Stimulated activated CD4-positive, alpha-beta T cell treated with anti-CD3 and anti-CD28 coated beads, Interleukin-2, amount 100 ng/mL, for 24 hours (primary cell): ENCODE results near the gene AK3.

Source experiments
- DNase-seq, 2 donors: peaks; one replicate each; pipeline ENCODE4 v3.0.0-alpha.2; 2020

Gene AK3

DNA sequence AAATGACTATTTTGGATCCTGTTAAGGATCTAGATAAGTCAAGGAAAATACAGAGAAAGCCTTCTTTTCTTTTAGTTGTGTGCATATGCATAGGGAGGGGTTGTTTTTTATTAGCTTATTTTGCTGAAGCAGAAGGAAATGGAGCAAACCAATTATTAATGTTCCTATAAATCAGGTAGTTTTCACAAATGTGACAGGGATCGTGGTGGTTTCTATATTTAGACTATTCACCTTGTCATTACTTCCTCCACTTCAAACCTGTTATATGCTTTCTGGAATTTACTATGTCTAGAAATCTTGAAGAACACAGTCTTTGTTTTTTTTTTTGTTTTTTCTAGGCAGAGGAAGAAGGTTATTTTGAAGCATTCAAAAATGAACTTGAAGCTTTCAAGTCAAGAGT, 39.5 kb downstream of the AK3 start:
- DNase-seq = no peak

DNA sequence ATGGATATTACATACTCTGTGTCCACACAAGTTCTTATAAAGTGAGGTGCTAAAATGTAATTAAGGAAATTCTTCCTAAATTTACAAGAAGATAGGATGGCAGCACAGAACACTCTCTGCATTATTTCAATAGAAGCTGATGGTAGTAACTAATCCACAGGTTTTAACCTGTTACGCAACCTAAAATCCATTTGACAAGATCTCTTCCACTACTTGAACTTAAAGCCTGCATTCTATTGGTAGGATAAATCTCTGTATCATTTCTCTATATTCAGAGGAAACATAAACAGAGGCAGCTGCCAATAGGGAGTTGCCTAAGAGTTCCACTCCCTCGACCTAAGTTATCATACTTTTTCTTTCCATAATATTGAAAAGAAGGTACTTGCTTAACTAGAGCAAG, 40.1 kb downstream of the AK3 start:
- no peak for DNase-seq

DNA sequence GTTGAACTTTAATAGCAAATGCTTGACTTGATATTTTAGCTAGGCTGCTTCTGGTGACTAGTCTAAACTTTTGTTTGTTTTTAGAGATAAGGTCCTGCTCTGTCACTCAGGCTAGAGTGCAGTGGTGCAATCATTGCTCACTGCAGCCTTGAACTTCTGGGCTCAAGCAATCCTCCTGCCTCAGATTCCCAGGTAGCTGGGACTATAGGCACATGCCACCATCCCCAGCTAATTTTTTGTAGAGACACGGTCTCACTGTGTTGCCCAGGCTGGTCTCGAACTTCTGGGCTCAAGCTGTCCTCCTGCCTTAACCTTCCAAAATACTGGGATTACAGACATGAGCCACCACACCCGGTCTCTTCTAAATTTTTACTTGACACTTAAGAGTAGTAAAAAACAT, 40.9 kb downstream of the AK3 start:
- DNase-seq = no peak

DNA sequence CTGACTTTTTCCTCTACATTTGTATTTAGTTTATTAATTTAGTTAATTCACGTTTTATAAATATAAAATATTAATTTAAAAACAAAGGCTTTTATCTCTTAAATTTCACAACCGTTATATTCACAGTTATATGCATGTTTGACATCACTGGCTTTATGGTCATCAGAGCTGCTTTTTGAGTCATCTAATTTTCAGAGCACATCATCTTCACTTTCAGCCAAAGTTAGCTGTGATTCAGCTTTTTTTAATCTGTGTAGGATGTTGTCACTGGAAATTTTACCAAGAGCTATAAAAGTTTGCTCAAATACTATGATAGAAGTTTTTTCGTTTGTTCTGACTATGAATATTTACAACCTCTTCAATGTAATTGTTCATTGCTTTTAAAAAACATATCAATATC, 49.2 kb downstream of the AK3 start:
- DNase-seq = no peak

DNA sequence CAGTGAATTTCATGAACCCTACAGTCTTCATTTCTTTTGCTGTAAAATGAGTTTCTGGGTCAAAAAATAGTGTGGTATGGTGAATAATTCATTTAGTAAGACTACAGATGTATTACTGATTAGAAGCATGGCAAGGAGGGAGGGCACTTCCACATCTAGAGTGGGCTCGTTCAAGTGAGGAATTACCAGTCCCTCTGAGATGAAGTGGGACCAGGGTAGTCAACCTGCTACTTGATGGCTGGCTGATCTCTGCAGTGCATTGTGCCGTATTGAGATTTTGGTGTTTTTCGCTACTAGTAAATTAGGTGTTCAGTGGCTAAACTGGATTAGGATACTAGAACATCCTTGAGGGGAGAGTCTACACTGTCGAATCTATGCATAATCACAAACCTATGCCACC, 50.9 kb downstream of the AK3 start:
- no peak for DNase-seq

DNA sequence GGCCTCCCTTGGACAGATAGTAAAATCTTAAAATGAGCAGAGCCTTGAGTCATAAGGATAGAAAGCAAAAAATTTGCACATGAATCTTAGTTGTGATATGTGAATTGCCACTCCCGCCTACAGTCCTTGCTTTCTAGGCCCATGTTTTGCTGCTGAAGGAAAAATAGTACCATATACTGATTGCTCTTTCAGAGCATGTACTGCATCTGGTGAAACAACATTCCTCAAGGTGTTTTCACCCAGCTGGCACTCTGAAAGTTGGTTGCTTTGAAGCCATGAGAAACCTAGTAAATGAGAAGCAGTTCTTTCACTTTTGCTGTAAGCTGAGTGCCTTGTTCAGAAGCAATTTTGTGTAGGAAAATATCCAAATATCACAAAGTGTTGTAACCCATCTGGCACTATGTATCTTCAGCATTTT, 51.3 kb downstream of the AK3 start:
- peak in 1 of 2 donors; percentile 39 for DNase-seq

DNA sequence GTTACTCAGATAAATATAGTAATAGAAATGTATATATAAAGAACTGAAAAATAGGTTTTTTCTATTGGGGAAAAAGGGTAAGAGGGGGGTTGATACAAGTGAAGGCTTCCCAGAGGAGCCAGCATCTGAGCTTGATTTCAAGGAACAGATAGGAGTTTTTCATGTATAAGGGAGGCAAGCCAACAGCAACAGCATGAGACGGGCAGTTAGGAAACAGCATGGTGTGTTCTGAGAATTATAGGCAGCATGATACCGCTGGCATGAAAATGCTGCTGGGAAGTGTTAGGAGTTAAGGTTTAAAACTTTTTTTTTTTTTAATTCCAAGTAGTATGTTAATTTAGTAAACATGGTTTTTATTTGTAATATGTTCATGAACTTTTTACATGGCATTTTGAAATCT, 52.0 kb downstream of the AK3 start:
- DNase-seq = no peak

DNA sequence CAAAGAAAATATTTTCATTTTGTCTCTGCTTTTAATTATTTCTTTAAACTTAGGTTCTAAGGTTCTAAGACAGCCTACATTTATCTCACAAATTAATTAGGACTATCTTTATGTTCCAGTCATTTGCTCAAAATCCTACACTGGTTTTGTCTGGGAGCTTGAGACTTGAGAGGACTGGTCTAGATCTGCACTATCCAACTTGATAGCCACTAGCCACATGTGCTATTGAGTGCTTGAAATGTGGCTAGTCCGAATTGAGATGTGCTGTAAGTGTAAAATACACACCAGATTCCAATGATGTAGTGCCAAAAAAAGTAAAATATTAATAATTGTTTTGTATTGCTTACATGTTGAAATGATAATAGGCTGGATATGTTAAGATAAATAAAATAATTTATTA, 54.4 kb downstream of the AK3 start:
- DNase-seq = no peak

DNA sequence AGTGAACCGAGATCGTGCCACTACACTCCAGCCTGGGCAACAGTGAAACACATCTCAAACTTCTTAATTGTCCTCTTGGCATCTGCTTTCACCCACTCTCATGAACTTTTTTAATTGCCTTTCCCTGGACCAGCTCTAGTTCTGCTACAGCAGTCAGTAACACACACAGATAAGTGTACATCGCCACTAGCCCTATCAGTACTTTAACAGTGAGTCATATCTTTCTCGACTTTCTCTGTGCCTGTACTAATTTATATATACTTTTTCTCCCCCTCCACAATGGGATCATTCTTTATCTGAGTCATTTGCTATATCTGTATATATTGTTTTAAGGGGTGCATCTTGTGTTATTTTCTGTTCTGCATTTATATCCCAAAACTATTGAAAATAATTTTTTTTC, 54.9 kb downstream of the AK3 start:
- no peak for DNase-seq

DNA sequence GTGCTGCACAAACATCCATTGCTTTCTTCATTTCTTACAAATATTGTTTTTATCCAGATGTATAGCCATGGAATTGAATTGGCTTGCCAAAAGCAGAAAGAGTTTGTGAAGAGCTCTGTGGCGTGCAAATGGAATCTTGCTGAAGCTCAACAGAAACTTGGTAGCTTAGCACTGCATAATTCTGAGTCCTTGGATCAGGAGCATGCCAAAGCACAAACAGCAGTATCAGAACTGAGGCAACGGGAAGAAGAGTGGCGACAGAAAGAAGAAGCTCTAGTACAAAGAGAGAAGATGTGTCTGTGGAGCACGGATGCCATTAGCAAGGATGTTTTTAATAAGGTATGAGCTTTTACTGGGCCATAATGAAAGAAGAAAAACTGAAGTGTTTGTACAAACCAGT, 56.2 kb downstream of the AK3 start:
- DNase-seq = no peak

DNA sequence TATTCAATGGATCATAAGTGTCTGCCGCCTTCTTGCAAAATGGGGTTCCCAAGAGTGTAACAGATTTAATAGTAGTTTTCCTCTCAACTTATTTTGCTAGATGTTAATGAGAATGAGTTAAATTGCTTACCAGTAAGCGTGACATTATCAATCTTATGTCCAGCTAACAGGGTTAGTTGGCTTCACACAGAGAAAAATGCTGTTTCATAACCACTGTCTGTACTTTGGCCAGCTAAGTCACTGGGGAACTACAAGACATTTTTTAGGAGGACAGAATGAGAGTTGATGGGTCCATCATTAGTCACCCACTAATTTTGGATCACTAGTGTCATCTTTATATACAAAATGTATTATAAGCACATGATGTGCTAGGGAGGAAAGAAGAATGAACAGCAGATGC, 60.3 kb downstream of the AK3 start:
- no peak for DNase-seq

DNA sequence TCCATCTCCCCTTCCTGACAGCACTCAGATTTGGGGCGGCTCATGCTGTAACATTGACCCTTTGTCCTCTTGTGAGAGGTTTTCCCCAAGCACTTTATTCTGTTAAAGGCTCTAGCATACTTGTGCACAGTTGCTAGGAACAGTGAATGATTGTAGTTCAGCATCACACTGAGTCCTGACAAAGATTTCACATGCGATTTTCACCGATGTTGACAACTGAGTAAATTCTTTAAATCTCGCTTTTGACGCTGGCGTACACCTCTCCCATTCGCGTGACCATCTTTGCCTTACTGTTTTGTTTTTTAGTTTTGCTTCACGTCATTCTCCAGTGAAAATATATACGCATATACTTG, 60.9 kb downstream of the AK3 start:
- DNase-seq = no peak

DNA sequence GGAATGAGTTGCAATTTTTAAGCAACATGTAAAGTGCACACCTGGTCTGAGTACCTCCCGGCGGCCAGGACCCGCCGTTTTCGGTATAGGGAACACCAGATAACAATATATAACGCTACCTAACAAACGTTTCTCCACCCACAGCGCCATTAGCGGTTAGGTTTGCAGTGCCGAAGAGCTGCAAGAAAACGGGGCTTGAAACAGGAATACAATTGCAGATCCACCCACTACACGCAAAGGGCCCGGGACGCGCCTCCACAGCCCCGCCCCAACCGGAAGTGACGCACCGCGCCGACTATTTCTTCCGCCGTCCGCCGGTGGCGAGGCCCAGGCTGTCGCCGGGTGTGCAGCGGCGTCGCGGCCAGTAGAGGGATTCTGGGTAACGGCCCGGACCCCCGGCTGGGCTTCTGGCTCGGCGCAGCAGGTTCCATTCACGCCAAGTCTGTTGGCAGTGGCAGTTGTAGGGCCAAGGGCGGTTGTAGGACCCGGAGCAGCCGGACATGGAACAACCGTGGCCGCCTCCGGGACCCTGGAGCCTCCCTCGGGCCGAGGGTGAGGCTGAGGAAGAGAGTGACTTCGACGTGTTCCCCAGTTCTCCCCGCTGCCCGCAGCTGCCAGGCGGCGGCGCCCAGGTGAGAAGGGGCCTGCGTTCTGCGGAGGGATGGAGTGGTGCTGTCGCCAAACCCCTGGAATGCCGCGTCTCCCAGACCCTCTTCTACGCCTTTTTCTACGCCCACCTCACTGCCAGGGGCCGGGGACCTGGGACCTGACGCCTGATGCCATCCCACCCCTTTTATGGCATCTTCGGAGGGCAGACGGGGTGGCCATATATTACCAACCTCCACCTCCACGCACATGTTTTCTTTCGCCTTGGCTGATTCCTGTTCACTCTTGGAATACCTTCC, 61.5 kb downstream of the AK3 start, which contains the start of gene CDC37L1:
CDC37L1 (plus strand) TSS at position 302 of the 905 bp plus-strand sequence; CDS start at position 501, 199 bp downstream.
- peak; percentile 100 for DNase-seq

DNA sequence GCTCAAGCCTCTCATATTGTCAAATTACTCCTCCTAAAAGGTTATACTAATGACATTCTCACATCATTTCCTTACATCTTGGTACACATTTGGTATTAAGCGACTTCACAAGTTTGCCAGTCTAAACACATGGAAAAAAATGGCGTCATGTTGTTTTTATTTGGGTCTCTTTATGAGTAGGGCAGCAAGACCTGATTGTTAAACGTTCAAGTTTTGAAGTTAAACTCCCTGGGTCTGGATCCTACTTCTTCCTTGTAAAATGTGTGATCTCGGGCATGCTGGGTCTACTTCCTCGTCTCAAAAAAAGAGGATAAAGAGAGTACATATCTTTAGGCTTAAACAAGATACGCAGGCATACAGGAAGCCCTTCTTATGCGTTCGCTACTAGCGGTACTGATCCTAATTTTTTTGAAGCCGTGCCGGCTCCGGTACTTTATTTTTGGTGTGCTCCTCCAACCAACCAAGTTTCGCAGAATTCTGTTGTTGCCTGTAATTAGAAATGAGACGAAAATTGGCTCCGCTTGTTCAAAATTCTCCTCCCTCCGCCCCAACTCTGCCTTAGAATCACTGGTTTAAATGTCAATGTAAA, 62.2 kb downstream of the AK3 start:
- DNase-seq = no peak

DNA sequence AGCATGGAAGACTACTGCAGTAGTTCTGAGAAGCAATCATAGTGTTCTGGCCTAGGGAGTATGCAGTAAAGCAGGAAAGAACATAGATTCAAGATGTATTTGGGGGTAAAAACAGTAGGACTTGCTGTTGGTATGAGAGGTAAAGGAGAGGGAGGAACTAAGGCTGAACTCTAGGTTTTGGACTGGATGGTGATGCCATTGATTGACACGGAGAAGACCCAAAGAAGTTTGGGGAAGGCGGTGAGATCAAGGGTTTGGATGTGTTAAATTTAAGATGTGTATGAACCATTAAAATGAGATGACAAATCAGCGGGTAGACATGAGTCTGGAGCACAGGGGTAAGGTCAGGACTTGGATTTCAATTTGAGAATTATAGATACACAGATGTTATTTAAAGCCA, 63.6 kb downstream of the AK3 start:
- no peak for DNase-seq

DNA sequence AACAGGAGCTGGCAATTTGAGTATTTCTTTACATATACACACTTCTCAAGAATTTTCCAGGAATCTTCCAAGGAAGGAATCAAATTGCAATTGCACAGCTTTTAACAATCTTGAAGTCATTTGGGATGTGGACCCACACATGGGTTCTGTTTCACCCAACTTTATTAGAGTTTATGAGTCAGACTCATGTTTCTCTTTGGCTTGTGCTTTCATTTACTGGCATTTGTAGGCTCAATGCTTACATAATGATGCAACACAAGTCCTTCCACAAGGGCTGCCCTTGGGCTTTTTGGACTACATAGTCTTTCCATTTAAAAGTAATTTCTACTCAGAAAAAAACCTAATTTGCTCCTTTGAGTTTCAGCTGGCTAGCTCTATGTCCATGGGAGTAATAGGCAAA, 66.2 kb downstream of the AK3 start:
- DNase-seq = no peak

DNA sequence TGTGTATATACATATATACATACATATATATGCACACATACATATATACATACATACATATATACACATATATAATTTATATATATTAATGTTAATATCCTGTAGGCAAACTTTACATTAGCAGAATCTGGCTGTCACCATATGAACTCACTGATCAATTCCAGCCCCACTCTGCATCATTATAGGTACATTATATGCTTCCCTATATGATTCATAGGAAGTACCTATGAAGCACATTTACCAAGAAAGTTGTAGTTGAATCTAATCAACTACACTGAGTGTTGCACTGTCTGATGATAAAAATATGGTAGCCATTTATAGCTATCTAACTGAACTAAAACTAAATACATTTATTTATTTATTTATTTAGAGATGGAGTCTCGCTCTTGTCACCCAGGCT, 69.3 kb downstream of the AK3 start:
- no peak for DNase-seq

DNA sequence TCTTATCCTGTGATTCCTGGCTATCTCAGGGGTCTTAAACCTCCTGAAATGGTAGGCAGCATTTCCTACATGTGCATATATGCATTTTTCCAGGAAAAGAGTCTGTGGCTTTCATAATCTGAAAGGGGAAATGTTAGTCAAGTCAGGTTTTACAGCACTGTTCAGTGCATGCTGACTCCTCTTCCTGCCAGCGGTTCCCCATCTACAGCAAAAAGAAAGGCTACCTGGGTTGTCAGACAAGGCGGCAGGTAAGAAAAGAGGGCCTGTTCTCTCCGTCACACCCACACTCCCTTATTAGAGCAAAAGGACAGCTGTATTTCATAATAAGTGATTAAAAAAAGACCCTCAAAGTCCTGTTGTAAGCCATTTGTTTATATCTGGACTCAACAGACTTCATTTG, 70.4 kb downstream of the AK3 start:
- no peak for DNase-seq

DNA sequence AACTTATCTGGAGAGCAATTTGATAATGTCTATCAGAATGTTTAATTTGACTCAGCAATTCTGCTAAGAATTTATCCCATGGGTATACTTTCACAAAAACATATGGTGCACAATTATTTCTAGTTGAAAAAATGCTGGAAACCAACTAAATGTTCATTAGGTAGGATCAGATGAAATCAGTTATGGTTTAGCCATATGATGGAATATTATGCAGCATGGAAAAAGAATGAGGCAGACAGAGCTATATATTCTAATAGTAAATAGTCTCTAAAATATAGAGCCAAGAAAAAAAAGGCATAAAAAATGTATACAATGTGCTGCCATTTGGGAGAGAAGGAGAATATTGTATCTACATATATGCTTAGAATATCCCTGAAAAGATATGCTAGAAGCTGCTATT, 71.1 kb downstream of the AK3 start:
- DNase-seq = no peak

DNA sequence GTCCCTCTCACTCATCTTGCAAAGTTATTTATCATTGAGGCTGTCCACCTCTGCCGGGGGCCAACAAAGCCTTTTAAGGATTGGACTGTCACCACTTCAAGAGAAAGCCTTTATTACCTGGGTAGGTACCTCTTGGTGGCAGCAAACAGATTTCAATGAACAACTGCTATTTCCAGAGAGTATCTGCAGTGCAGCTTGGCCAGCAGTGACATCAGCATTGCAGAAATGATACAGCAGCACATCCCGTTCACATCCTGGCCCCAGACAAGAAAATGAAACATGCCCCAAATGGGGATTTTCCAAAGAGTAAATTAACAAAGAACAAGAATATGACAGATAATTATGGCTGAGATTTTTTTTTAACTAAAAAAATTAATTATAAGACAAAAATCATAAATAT, 72.4 kb downstream of the AK3 start:
- no peak for DNase-seq

DNA sequence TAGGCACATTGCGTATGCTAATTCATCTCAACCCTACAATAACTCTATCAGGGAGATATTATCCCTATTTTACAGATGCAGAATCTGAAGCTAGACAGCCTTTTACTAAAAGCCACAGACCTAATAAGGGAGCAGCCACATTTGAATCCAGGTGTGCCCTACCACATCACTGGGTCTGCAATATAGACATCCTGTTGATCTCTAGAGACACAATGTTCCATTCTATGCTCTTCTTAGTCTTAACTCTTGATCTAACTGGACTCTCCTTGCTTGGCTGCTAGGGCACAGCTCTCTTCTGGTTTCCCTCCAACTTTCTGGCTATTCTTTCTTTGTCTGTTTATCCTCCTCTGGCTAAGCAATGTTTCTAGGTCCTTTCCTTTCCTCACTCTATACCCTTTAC, 73.3 kb downstream of the AK3 start:
- no peak for DNase-seq

DNA sequence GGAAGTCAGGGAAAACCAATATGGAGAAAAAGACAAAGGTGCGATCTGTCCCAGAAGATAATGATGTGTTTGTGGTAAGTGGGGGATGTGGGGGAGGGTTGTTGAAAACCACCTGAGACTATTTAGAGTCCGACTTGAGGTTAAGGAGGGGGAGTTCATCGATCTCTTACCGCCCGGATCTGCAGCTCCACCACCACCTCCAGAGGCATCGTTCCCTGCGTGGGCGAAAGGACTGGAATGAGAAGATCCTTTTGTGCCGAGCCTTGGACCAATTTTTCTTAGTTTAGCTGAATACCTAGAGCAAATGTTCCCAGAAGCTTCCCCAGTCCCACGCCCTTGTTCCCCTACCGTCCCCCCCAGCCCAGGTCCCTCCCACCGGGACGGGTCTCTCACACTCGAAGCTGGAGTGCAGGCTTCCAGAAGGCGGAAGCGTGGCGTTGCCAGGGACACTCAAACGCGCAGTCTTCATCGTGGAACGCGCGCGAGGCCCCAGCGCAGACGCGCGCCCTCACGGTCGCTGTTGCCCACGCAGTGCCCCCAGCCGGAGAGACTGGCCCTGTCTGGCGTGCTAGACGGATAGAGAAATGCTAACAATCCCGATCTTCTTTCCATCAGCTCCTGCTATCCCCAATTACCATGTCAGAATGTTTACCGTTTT, 74.8 kb downstream of the AK3 start, which contains the start of gene SPATA6L:
SPATA6L (minus strand) TSS at position 439 of the 658 bp plus-strand sequence; CDS start at position 209, 230 bp downstream.
- peak; percentile 42 to 55 for DNase-seq

DNA sequence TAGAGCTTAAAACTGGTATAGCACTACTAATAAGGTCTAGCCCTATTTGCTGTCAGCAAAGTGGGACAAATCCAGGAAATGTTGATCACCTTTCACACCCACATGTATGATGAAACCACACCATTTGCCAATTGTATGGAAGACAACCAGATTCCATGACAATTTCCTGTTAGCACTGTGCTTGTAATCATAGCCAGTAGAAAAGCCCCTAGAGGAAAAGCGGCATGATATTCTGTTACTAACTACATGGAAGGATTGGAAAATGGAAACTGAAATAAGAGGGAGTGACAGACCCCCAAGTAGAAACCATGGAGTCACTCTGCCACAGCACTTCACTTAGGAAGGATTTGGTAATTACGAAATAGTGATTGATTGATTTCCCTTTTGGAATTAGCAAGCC, 75.6 kb downstream of the AK3 start:
- no peak for DNase-seq

DNA sequence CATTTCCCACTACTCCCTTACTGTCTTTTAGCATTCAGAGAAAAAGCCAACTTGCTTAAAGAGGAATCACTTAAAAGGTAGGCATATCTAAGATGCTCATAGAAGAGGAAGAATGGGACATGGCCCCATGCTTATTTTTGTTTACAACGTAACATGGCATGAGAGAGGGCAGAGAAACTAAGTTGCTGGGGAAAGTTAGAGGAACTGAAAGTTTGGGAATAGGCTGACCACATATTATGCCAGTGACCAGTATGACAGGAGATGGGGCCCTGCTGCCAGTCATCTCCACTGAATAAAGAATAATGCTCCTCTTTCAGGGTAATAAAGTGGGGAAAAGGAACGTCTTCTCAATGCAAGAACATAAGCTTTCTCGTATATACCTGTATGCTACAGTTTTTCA, 77.0 kb downstream of the AK3 start:
- DNase-seq = no peak
